ENCODE data around the gene CTDSP1.
A peak's percentile ranks its signal among the peaks of the same experiment; 100 is the strongest.

The CTDSP1 gene

DNA sequence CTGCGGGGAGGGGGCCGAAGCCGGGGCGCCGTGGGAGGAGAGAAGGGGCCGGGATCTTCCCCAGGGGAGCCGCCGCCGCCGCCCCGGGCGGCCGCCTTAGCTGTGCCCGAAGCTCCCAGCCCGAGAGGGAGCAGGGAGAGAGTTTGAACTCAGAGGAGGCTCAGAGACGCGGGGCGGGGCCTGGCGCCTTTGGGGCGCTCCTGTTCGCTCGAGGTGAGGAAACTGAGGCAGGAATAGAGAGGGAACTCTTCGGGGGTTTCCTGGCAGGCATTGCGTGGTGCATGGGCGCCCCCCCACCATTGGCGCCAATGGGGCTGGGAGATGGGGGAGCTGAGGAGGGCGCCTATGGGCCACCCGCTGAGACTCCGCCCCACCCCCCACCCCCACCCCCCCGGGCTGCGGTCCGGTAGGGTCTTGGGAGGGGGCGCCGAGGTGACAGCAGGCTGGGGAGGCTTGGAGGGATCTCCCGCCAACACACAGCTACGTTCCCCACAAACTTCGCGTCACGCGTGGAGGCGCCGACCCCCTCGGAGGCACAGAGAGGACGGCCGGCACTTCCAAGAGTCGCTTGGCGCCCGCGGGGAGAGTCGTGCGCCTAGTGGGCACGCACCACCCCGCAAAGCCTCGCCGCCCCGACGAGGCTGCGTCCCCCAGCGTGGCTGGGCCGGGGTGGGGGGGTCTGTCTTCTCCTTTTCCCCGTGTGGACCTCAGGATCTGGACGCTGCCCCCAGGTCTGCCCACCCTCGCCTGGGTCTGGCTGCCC is 680 bp downstream of the CTDSP1 start:
- DNase-seq, result peak; percentile 79

DNA sequence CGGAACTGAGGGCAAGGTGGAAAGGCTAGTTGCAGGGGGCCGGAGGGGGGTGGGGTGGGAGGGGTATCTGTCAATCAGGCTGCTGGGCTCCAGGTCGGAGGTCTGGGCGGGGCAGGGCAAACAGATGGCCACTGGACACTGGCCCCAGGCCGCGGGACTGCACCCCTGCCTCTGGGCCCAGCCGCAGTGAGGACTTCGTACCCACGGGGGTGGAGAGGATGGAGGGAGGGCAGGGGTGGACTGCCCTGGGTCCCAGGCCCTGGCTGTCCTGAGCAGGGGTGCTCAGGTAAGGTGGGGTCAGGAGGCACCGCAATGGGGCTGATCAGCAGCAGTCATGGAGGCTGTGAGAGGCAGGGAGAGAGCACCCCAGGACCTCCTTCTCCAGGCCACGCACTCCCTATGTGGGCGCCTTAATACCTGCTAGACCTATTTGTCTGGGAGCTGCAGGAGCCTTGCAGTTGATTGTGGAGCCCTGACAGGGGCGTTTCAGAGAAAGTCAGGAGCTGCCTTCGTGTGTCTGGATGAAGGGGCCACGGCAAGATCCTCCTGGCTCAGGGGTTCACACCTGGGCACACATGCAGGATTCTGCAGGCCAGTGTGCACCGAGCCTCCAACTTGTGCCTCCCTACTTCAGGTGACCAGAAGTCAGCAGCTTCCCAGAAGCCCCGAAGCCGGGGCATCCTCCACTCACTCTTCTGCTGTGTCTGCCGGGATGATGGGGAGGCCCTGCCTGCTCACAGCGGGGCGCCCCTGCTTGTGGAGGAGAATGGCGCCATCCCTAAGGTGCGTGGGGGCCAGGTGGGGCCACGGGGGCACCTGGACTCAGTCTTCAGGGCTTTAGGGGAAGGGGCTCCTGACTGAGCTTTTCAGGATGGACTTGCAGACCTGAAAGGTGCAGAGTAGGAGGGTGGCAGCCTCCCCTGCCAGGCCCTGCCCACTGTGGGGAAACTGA is 1.5 kb downstream of the CTDSP1 start:
- no peak for DNase-seq

DNA sequence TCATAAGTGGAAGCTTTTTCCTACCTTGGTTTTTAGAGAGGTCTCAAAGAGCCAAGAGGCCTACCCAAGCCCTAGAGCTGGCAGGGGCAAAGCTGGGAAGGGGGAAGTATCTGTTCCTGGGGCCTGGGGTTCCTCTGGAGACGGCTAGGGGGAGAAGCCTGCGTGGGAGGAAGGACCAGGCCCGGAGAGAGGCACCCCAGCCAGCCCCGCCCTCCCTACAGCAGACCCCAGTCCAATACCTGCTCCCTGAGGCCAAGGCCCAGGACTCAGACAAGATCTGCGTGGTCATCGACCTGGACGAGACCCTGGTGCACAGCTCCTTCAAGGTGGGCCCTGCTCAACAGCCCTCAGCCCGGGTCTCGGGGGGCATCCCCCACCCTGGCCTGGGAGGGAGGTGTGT is 2.2 kb downstream of the CTDSP1 start:
- no peak for DNase-seq

- DNase-seq, result no peak
Observed at GRCh38 chr2:218402491-218402901, 2.8 kb downstream of the CTDSP1 start.

DNA sequence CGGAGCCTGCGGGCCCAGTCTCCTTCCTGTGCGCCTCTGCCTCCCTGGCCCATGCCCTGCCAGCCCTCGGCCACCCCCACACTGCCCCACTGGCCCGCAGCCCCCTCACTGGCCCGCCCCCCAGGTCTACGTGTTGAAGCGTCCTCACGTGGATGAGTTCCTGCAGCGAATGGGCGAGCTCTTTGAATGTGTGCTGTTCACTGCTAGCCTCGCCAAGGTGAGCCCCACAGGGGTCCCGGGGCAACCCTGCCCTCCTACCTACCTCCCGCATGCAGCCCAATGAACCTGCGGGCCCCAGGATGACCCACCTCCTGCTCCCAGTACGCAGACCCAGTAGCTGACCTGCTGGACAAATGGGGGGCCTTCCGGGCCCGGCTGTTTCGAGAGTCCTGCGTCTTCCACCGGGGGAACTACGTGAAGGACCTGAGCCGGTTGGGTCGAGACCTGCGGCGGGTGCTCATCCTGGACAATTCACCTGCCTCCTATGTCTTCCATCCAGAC is 3.3 kb downstream of the CTDSP1 start:
- no peak for DNase-seq

DNA sequence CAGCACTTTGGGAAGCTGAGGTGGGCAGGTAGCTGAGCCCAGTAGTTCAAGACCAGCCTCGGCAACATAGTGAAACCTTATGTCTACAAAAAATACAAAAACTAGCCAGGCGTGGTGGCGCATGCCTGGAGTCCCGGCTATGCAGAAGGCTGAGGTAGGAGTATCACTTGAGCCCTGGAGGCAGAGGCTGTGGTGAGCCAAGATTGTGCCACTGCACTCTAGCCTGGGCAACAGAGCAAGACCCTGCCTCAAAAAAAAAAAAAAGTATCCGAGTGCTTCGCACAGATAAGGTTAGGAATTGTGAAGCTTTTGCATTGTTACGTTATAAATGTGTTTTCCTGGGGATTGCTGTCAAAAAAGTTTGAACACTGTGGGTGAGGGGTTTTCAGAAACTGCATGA is 4.1 kb downstream of the CTDSP1 start:
- DNase-seq, result no peak

DNA sequence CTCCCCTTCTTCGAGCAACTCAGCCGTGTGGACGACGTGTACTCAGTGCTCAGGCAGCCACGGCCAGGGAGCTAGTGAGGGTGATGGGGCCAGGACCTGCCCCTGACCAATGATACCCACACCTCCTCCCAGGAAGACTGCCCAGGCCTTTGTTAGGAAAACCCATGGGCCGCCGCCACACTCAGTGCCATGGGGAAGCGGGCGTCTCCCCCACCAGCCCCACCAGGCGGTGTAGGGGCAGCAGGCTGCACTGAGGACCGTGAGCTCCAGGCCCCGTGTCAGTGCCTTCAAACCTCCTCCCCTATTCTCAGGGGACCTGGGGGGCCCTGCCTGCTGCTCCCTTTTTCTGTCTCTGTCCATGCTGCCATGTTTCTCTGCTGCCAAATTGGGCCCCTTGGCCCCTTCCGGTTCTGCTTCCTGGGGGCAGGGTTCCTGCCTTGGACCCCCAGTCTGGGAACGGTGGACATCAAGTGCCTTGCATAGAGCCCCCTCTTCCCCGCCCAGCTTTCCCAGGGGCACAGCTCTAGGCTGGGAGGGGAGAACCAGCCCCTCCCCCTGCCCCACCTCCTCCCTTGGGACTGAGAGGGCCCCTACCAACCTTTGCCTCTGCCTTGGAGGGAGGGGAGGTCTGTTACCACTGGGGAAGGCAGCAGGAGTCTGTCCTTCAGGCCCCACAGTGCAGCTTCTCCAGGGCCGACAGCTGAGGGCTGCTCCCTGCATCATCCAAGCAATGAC is 4.8 kb downstream of the CTDSP1 start:
- no peak for DNase-seq

GRCh38 chr2:218405086-218405745 is 5.5 kb downstream of the CTDSP1 start:
- DNase-seq, result no peak

- peak; percentile 70 for DNase-seq
Observed at GRCh38 chr2:218405746-218406208, 6.1 kb downstream of the CTDSP1 start.

DNA sequence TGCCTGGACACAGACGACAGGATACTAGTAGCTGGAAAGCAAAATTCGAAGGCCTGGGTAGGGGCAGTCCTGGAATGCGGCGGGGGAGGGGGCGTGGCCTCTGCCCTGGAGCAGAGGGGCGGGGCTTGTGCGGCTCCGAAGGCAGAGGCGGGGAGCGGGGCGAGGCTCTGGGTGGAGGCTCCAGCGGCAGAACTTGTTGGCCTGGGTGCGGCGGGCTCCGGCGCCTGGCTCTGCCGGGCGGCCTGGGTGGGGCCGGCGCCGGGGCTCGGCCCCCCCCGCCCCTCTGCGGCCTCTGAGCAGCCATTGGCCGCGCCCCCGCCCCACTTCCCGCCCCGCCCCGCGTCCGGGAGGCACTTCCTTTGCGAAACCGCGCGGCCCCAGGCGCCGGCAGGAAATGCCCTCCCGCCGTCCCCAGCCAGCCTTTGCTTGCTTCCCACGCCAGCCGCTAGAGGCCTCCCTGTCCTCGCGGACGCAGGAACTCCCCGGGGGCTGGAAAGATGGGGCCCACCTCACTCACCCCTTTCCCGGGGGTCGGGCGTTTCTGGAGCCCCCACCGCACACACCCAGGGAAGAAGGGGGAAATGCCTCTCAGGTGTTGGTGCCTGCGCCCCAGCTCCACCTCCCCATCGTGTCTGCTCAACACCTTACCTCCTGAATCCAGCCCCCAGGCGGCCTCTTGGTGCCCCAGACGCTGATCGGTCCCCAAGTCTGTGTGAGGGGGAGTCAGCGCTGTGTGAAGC is 6.7 kb downstream of the CTDSP1 start:
- peak; percentile 96 for DNase-seq

- DNase-seq, result peak; percentile 84
Observed at GRCh38 chr2:218406949-218407618, 7.4 kb downstream of the CTDSP1 start.

DNA sequence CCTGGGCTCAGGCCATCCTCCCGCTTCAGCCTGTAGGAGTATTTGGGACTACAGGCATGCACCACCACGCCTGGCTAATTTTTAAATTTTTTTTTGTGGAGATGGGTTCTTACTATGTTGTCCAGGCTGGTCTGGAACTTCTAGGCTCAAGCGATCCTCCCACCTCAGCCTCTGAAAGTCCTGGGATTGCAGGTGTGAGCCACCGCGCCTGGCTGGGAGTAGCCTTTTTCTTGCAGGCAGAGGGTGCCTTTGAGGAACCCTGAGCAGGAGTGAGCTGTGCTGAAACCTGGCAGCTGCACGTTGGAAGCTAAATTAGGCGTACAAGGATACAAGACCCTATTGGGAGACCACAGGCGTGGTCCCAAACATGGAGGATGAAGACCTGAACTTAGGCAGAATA is 8.0 kb downstream of the CTDSP1 start:
- no peak for DNase-seq

GRCh38 chr2:218418321-218418716 is 18.7 kb downstream of the CTDSP1 start:
- DNase-seq, result no peak

GRCh38 chr2:218418717-218419458 is 19.2 kb downstream of the CTDSP1 start, which contains the start of gene VIL1:
TSS of gene VIL1 (plus strand) at chr2:218419123. CDS start at chr2:218423779, 4,656 bp downstream.
- DNase-seq, result no peak

DNA sequence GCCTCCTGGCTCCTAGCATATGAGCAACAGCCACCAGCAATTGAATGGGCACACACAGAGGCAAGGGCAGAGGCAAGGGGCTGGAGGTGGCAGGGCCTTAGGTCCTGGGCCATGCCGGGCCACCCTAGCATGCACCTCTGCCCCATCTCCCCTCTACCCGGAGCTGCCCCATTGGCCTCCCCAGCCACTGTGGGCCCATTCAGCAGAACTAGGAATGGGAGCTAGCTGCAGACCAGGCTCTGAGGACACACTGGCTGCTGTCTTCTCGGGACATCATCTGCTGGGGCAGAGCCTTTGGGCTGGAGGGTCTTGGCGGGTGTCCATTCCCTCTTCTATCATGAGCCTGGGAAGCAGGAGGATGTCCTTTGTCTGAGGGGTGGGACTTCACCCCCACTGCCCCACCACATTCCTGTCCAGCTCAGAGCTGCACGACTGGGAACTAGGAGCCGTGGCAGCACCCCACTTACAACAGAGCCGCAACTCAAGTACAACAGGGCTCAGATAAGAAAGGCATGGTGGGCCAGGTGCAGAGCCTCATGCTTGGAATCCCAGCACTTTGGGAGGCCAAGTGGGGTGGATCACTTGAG is 20.1 kb downstream of the CTDSP1 start:
- DNase-seq, result no peak

- DNase-seq, result no peak
Observed at GRCh38 chr2:218421027-218421426, 21.4 kb downstream of the CTDSP1 start.

- DNase-seq, result no peak
Observed at GRCh38 chr2:218422403-218423086, 22.9 kb downstream of the CTDSP1 start.

GRCh38 chr2:218423584-218423983 is 23.9 kb downstream of the CTDSP1 start:
- no peak for DNase-seq

DNA sequence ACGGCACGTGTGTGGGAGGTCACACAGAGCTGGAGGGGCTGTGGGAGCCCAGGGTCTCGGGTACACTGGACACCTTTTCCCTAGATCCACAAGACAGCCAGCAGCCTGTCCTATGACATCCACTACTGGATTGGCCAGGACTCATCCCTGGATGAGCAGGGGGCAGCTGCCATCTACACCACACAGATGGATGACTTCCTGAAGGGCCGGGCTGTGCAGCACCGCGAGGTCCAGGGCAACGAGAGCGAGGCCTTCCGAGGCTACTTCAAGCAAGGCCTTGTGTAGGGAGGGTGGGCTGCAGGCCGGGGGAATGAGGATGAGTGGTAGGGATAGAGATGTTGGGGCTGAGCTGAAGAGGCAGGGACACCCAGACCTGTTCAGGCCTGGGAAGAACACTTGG is 25.9 kb downstream of the CTDSP1 start:
- DNase-seq, result no peak

Data from activated effector memory CD4-positive, alpha-beta T cell treated with anti-CD3 and anti-CD28 coated beads, Interleukin-2, amount 50 U/mL, for 16 hours (primary cell).